ENCODE measurements around the gene ZNF561. TPM values are rescaled to one million over a fixed set of nuclear protein-coding genes. Genes with fewer than 3 reads are reported as not detected.
A peak's percentile ranks its signal among the peaks of the same experiment; 100 is the strongest.
"Not testable (repeated sequence)": the region's sequence is repeated elsewhere in the genome, so short reads cannot be mapped to it uniquely, and the experiment has no call there.

The ZNF561 gene
- 9.2 and 26.3 TPM in 2 replicates for total RNA-seq (2014; rRNA removed; shearing (Covaris generic); ENCODE audit: low replicate concordance)

DNA sequence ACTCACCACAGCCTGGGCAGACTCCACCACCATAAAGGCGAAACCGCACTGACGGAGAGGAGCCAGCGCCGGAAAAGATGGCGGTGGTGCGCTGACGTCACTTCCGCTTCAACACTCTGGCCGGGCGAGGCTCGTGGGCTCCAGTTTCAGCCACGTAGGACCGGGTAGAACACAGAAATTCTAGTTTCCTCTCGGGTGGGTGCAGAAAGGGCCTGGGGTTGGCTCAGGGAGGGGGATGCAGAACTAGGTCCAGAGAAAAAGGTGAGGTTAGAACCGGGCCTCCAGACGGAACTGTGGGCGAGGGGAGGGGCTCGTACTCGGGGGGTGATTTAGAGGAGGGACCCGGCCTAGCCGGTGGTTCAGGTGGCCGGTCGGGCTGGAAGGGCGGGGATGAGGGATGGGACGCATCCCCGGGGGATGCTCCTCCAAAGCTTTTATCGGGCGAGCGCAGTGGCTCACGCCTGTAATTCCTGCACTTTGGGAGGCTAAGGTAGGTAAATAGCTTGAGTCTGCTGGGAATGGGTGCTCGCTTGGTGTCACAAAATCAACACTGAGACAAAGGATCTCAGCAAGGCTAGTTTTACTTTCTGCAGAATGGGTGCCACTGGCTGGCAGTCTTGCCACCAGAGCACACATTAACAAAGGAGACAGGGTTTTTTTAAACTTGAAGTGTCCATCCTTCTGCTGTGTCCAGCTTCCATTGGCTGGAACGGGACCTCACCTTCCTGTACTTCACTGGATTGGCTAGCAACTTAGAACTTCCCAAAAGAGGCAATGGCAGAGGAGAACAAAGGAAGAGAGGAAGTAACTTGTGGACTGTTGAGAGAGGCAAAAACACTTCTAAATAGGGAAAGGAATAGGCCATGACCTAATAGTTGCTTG, at the start of gene ZNF561:
ZNF561 (minus strand) TSS at position 77 of the 882 bp plus-strand sequence. CDS start 1,776 bp downstream, outside the sequence.
- no peaks in the 10 kb centered on the region for H3K27me3 ChIP-seq
- H3K9me3 ChIP-seq: peaks cover 10% of the 10 kb centered on the region
- H3K4me3 ChIP-seq: peak within 1 kb of the TSS; percentile 64
- H3K36me3 ChIP-seq: peaks cover 24% of the 10 kb centered on the region
- DNase-seq: peak; percentile 78

DNA sequence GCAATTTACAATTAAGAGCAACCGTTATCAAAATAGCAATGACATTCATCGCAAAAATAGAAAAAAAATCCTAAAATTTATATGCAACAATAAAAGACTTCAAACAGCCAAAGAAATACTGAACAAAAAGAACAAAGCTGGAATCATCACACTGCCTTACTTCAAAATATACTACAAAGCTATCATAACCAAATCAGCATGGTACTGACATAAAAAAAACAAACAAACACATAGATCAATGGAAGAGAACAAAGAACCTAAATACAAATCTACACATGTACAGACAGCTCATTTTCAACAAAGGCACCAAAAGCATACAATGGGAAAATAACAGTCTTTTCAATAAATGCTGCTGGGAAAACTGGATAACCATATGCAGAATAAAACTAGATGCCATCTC, 47.5 kb upstream of the ZNF561 start:
- Histone ChIP-seq H3K27me3 (no peaks in the 10 kb centered on the region), H3K36me3 (peaks cover 66% of the 10 kb centered on the region), H3K4me3 (no peak overlapping the region), H3K9me3 (peaks cover 75% of the 10 kb centered on the region)
- DNase-seq: no peak

DNA sequence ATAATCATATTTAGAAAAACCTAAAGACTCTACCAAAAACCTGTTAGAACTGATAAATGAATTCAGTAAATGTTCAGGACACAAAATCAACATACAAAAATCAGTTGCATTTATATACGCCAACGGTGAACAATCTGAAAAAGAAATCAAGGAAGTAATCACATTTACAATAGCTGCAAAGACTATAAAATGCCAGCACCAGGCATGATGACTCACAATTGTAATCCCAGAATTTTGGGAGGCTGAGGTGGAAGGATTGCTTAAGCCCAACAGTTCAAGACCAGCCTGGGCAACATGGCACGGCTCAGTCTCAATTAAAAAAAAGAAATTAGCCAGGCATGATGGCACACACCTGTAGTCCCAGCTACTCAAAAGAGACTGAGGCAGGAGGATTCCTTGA, 46.9 kb upstream of the ZNF561 start:
- no peak for DNase-seq
- Histone ChIP-seq H3K27me3 (no peaks in the 10 kb centered on the region), H3K36me3 (peaks cover 60% of the 10 kb centered on the region), H3K9me3 (peaks cover 68% of the 10 kb centered on the region), H3K4me3 (no peak overlapping the region)

DNA sequence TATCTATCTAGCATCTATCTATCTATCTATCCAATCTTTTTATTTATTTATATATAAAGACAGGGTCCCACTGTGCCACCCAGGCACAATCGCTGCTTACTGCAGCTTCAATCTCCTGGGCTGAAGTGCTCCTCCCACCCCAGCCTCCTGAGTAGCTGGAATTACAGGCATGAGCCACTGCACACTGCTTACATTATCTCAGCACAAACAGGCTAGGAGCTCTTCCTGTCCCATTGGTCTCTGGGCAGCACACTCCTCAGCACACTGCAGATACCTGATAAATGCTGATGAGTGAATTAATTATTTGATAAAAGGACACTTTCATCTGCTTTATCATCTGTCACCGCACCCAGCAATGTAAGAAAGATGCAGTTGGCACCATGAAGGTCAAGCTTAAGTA, 37.7 kb upstream of the ZNF561 start:
- Histone ChIP-seq H3K36me3 (peaks cover 60% of the 10 kb centered on the region), H3K27me3 (no peaks in the 10 kb centered on the region), H3K9me3 (peaks cover 33% of the 10 kb centered on the region), H3K4me3 (no peak overlapping the region)
- no peak for DNase-seq

DNA sequence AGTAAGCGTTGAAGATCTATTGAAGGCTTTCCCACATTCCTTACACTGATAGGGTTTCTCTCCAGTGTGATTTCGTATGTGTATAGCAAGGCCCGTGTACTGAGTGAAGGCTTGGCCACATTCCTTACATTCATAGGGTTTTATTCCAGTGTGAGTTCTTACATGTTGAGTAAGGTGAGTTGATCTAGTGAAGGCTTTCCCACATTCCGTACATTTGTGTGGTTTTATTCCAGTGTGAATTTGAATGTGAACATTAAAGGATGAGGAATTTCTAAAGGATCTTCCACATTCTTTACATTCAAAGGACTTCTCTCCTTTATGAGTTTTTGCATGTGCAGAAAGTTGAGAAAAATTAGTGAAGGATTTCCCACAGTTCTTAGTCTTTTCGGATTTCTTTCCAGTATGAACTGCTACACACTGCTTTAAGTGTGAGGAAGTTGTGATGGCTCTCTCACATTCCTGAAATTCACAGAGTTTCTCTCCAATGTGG, 32.1 kb upstream of the ZNF561 start:
- H3K27me3 ChIP-seq, DNase-seq, H3K4me3 ChIP-seq: not testable (repeated sequence)
- H3K9me3 ChIP-seq: peaks cover 55% of the 10 kb centered on the region
- H3K36me3 ChIP-seq: peaks cover 94% of the 10 kb centered on the region

DNA sequence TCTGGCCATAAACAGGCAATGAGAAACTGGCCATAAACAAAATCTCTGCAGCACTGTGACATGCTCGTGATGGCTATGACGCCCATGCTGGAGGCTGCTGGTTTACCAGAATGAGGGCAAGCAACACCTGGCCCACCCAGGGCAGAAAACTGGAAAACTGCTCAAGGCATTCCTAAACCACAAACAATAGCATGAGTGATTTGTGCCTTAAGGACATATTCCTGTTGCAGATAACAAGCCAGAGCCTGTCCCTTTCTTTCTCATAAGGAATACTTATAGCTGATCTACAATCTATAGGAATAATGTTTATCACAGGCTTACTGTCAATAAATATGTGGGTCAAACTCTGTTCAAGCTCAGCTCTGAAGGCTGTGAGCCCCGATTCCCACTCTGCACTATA, 30.4 kb upstream of the ZNF561 start:
- Histone ChIP-seq H3K36me3 (peaks cover 91% of the 10 kb centered on the region), H3K9me3 (peaks cover 56% of the 10 kb centered on the region)
- H3K4me3 ChIP-seq, DNase-seq, H3K27me3 ChIP-seq: not testable (repeated sequence)

DNA sequence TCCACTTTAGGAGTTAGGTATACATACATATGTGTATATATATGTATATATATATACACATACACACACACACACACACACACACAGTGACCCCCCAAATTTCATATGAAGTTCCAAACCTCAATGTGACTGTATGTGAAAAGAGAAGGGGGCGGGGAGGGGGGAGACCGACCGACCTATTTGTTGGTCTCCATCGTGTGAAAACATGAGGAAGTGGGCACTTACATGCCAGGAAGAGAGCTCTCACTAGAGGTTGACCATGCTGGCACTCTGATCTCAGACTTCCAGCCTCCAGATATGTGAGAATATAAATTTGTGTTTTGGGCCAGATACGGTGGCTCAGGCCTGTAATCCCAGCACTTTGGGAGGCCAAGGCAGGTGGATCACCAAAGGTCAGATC, 29.3 kb upstream of the ZNF561 start:
- no peak for DNase-seq
- H3K36me3 ChIP-seq: peaks cover 82% of the 10 kb centered on the region
- H3K9me3 ChIP-seq: peaks cover 47% of the 10 kb centered on the region
- no peaks in the 10 kb centered on the region for H3K27me3 ChIP-seq
- H3K4me3 ChIP-seq: no peak overlapping the region

DNA sequence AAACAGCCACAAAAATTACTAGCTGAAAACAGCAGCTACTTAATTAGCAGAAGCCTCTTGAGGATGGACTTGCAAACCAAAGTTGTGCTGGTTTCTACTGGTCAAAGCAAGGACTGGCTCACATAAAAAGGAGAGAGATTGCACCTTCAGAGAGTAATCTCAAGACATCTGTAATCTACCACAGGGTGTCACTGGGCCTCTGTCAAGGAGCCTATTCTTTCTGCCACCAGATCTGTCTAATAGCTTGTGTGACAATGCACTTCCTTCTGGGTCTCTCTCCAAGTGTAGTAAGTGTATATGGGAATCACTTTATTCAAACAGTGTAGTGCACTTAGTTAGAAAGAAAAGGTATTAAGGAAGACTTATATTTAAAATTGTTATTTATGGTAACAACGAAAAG, 24.4 kb upstream of the ZNF561 start:
- no peaks in the 10 kb centered on the region for H3K27me3 ChIP-seq
- H3K4me3 ChIP-seq: no peak overlapping the region
- H3K36me3 ChIP-seq: peaks cover 38% of the 10 kb centered on the region
- no peak for DNase-seq
- peaks cover 6% of the 10 kb centered on the region for H3K9me3 ChIP-seq

DNA sequence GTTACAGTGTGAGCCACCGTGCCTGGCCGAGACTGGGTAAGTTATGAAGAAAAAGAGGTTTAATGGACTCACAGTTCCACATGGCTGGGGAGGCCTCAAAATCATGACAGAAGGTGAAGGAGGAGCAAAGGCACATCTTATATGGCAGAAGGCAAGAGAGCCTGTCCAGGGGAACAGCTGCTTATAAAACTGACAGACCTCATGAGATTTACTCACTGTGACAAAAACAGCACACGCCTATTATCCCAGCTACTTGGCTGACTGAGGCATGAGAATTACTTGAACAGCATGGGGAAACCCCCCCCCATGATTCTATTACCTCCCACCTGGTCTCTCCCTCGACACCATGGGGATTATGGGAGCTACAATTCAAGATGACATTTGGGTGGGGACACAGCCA, 23.4 kb upstream of the ZNF561 start:
- Histone ChIP-seq H3K9me3 (peaks cover 2% of the 10 kb centered on the region), H3K4me3 (no peak overlapping the region), H3K36me3 (peaks cover 28% of the 10 kb centered on the region), H3K27me3 (no peaks in the 10 kb centered on the region)
- DNase-seq: no peak

DNA sequence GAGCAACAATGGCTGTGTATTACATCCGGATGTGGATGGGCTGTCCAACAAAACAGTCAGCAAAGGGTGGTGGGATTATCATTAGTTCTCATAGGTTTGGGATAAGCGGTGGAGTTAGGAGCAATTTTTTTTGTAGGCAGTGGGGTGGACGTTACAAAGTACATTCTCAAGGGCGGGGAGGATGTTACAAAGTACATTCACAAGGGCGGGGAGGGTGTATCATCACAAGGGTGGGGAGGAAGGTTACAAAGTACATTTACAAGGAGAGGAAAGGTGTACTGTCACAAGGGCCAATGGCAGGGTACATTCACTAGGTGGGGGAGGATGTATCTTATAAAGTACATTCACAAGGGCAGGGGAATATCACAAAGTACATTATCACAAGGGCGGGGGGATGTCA, 20.8 kb upstream of the ZNF561 start:
- DNase-seq: no peak
- H3K4me3 ChIP-seq: no peak overlapping the region
- H3K27me3 ChIP-seq: no peaks in the 10 kb centered on the region
- peaks cover 3% of the 10 kb centered on the region; the same call in 1 of the 2 replicates for H3K9me3 ChIP-seq
- peaks cover 8% of the 10 kb centered on the region for H3K36me3 ChIP-seq

DNA sequence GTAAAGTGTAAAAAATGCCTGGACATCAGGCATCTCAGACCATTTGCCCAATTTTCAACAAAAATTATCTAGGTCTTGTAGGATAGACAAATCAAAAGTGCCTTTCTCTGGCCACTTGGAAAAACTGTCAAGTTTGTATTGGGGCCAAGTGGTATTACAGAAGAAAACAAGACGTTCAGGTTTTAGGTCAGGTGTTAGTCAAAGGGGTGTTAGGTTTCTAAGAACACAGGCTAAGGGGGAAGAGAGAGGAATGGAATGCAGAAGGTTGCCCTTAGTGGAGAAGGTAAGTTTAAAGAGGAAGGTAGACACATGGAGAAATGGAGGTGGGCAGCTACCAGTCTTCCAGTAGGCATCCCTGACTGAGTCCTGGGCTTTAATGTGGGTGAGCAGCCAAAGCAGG, 19.9 kb upstream of the ZNF561 start:
- DNase-seq: no peak
- Histone ChIP-seq H3K4me3 (no peak overlapping the region), H3K9me3 (peaks cover 10% of the 10 kb centered on the region; the same call in 1 of the 2 replicates), H3K27me3 (no peaks in the 10 kb centered on the region), H3K36me3 (peaks cover 5% of the 10 kb centered on the region; the same call in 1 of the 2 replicates)

DNA sequence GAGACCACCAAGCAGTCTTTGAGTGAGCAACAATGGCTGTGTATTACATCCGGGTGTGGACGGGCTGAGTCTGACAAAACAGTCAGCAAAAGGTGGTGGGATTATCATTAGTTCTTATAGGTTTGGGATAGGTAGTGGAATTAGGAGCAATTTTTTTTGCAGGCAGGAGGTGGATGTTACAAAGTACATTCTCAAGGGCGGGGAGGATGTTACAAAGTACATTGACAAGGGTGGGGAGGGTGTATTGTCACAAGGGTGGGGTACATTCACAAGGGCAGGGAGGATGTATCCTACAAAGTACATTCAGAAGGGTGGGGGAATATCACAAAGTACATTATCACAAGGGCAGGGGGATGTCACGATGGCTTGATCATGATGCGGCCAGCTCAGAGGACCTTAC, 15.0 kb upstream of the ZNF561 start:
- H3K4me3 ChIP-seq: no peak overlapping the region
- H3K9me3 ChIP-seq: peaks cover 10% of the 10 kb centered on the region
- DNase-seq: no peak
- H3K27me3 ChIP-seq: no peaks in the 10 kb centered on the region
- no peaks in the 10 kb centered on the region; the same call in 1 of the 2 replicates for H3K36me3 ChIP-seq

DNA sequence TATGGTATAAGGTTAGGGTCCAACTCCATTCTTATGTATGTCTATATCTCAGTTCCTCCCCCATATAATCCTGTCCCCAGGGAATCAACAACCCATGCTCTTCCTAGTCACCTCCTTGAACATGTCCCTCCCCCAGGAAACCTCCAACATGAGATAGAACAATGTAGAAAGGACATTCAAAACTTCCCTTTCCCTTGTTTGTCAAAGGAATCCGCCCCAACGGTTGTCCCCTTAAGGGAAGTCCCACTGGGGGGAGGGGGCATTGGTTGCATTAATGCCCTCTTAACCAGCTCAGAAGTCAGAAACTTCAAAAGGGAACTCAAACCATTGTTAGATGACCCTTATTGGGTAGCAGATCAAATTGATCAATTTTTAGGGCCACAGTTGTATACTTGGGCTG, 6.8 kb upstream of the ZNF561 start:
- Histone ChIP-seq H3K9me3 (no peaks in the 10 kb centered on the region), H3K4me3 (no peak overlapping the region), H3K36me3 (no peaks in the 10 kb centered on the region), H3K27me3 (no peaks in the 10 kb centered on the region)
- no peak for DNase-seq

DNA sequence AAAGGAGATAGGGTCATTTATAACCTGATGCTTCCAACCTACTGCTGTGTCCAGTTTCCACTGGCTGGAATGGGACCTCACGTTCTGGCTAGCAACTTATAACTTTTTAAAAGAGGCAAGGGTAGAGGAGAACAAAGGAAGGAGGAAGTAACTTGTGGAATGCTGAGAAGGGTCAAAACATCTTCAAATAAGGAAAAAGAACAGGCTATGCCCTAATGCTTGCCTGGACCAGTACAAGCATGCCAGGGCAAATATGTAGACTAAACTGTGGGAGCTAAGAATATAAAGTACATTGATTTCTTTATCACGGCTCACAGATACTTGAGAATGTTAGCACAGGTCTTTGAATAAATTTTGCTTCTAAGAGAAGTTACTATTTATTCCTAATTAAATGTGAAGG, 1.5 kb upstream of the ZNF561 start:
- H3K36me3 ChIP-seq: peaks cover 18% of the 10 kb centered on the region
- no peaks in the 10 kb centered on the region for H3K27me3 ChIP-seq
- no peak for DNase-seq
- no peak overlapping the region for H3K4me3 ChIP-seq
- peaks cover 10% of the 10 kb centered on the region for H3K9me3 ChIP-seq

DNA sequence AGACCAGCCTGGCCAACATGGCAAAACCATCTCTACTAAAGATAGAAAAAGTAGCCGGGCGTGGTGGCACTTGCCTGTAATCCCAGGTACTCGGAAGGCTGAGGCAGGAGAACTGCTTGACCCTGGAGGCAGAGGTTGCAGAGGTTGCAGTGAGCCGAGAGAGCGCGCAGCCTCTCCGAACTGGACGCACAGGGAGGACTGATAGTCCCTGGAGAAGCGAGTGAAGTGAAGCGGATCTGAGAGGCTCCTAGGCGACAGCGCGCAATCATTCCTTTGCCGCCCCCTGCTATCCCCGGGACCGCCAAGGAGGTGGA, 233 bp downstream of the ZNF561 start:
- H3K4me3 ChIP-seq: peak overlapping the region; percentile 64
- DNase-seq: no peak

DNA sequence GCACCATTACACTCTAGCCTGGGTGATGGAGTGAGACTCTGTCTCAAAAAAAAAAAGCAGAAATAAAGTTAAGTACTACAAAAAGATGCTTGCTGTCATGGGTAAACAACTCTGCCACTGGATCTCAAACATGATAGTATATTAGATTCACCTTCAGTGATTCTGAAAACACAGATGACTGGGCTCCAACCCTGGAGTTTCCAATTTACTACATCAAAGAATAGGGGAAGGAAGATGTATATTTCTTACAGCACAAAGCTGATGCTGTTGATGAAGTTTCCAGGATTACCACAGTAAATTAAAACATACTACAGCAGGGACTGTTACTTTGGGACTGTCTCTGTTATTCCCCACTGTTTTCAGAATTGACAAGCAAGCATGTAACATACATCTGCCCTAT, 5.2 kb downstream of the ZNF561 start:
- H3K4me3 ChIP-seq: no peak overlapping the region
- H3K27me3 ChIP-seq: no peaks in the 10 kb centered on the region
- peaks cover 67% of the 10 kb centered on the region for H3K36me3 ChIP-seq
- DNase-seq: no peak
- peaks cover 29% of the 10 kb centered on the region for H3K9me3 ChIP-seq

More for the DNA sequence above, 233 bp downstream of the ZNF561 start:
- H3K36me3 ChIP-seq: peaks cover 26% of the 10 kb centered on the region
- H3K9me3 ChIP-seq: peaks cover 12% of the 10 kb centered on the region
- no peaks in the 10 kb centered on the region for H3K27me3 ChIP-seq

DNA sequence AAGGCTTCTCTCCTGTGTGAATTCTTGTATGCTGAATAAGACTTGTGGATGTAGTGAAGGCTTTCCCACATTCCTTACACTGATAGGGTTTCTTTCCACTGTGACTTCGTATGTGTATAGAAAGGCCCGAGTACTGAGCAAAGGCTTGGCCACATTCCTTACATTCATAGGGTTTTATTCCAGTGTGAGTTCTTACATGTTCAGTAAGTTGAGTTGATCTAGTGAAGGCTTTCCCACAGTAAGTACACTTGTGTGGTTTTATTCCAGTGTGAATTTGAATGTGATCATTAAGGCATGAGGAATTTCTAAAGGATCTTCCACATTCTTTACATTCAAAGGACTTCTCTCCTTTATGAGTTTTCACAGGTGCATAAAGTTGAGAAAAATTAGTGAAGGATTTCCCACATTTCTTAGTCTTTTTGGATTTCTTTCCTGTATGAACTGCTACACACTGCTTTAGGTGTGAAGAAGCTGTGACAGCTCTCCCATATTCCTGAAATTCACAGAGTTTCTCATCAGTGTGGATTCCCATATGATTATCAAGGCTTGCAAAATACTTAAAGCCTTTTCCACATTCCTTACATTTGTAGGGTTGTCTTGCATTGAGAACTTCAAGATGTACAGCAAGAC, 10.4 kb downstream of the ZNF561 start:
- Histone ChIP-seq H3K27me3 (no peaks in the 10 kb centered on the region), H3K9me3 (peaks cover 55% of the 10 kb centered on the region), H3K36me3 (peaks cover 62% of the 10 kb centered on the region), H3K4me3 (no peak overlapping the region)
- no peak for DNase-seq
